K562 (cell line): ENCODE data around the gene MAPK8IP1. TPM values are rescaled to one million over a fixed set of nuclear protein-coding genes. Genes with fewer than 3 reads are reported as not detected.

ENCODE experiments used
- ARID4B ChIP-seq: sonication (generic); formaldehyde crosslinking; IDR thresholded peaks from 2 replicates; pipeline ENCODE4 v1.8.0; 2022; ENCODE audit warnings: mild to moderate bottlenecking, missing genetic modification reagents
- E2F6 ChIP-seq, 2 experiments: IDR thresholded peaks; 2 replicates each; pipeline ENCODE4 v1.6.1; 2011; ENCODE audit warnings: borderline replicate concordance in 1 of 2, control low read depth in 1 of 2, low read depth in 1 of 2, low read length in 1 of 2, mild to moderate bottlenecking in 1 of 2, mixed read lengths in 1 of 2, moderate library complexity in 1 of 2; ENCODE audit not compliant: insufficient read depth in 1 of 2, insufficient read length in 1 of 2, poor library complexity in 1 of 2, severe bottlenecking in 1 of 2; ENCODE audit errors: extremely low read depth in 1 of 2
- HDAC8 ChIP-seq: fragments of 450-650 bp; IDR thresholded peaks from 2 replicates; pipeline ENCODE4 v1.6.1; 2016; ENCODE audit warnings: mild to moderate bottlenecking, missing genetic modification characterization, moderate library complexity, missing compliant biosample characterization
- HEY1 ChIP-seq: fragments of 250-450 bp; sonication (Bioruptor Pico); IDR thresholded peaks from 2 replicates; pipeline ENCODE4 v1.5.0; 2020; ENCODE audit warnings: mild to moderate bottlenecking, moderate library complexity, borderline replicate concordance
- MYBL2 ChIP-seq, 2 experiments: fragments of 450-650 bp in 1 of 2; sonication (generic) in 1 of 2; formaldehyde crosslinking in 1 of 2; IDR thresholded peaks; 2 replicates each; pipeline versions ENCODE4 v1.6.1 to v1.8.1; 2017 to 2022; ENCODE audit warnings: borderline replicate concordance in 1 of 2, inconsistent platforms in 1 of 2, low read depth in 1 of 2, mild to moderate bottlenecking in 1 of 2, missing genetic modification reagents in 1 of 2, moderate library complexity in 1 of 2
- NFIC ChIP-seq: fragments of 450-650 bp; IDR thresholded peaks from 2 replicates; pipeline ENCODE4 v1.6.1; 2017; ENCODE audit warnings: mild to moderate bottlenecking, inconsistent platforms
- SMAD2 ChIP-seq: fragments of 150-350 bp; IDR thresholded peaks from 2 replicates; pipeline ENCODE4 v1.6.1; 2014; ENCODE audit warnings: low read depth, mild to moderate bottlenecking, low read length
- TSHZ1 ChIP-seq: fragments of 250-450 bp; sonication (Bioruptor Pico); IDR thresholded peaks from 2 replicates; pipeline ENCODE4 v1.4.0; 2020; ENCODE audit warnings: mild to moderate bottlenecking, moderate library complexity
- UBTF ChIP-seq, 2 experiments: IDR thresholded peaks; 2 replicates each; pipeline ENCODE4 v1.6.1; 2012; ENCODE audit warnings: improper control_type of control experiment in 2 of 2, low read depth in 2 of 2, low read length in 2 of 2, borderline replicate concordance in 1 of 2
- polyA plus RNA-seq, 8 experiments: library from polyadenylated mRNA; depleted of rRNA in 4 of 8; stranded (reverse) in 5 of 8; unstranded in 3 of 8; fragments of >200 nt; fragmentation: Nextera tagmentation in 2 of 8; fragmentation: Illumina TruSeq in 1 of 8; extraction: Ambion mirVana in 2 of 8; extraction: Trizol in 1 of 8; gene quantifications; 2 replicates each; pipeline versions ENCODE4 v1.2.1 to v1.2.3, GENCODE V29; 2011 to 2014; ENCODE audit warnings: inconsistent platforms in 1 of 8, missing spikeins in 1 of 8
- total RNA-seq, 7 experiments: library from RNA; depleted of rRNA in 6 of 7; stranded (reverse); fragments of >200 nt in 6 of 7; fragmentation: Illumina TruSeq in 2 of 7; extraction: Trizol in 2 of 7; gene quantifications; 2 replicates each; pipeline versions ENCODE4 v1.2.1 to v1.2.3, GENCODE V29; 2011 to 2021; ENCODE audit warnings: low replicate concordance in 1 of 7
- TF ChIP-seq, protein P1 (sequence below), 3 experiments: fragments of 200-800 bp in 1 of 3; sonication (Bioruptor generic) in 1 of 3; sonication (generic) in 1 of 3; formaldehyde crosslinking in 1 of 3; IDR thresholded peaks; 2 replicates each; pipeline versions ENCODE4 v1.6.1 to v1.8.0; 2016 to 2022; ENCODE audit warnings: mild to moderate bottlenecking in 2 of 3, missing compliant biosample characterization in 2 of 3, missing genetic modification characterization in 2 of 3, missing genetic modification reagents in 1 of 3

MAPK8IP1 gene
- total and polyA plus RNA-seq, 9 of the 15 experiments (the other 6 are each of a cell fraction or from before 2014, with no cell fraction given) = 0.13 to 6.9 (median 2.5) TPM

GRCh38 chr11:45846974-45847910 lies 38.2 kb upstream of the MAPK8IP1 start, which contains the start of gene CRY2 (continued):
- TF ChIP-seq E2F6 (IDR thresholded peaks at IDR 0.05; ENCODE audit: borderline replicate concordance in 1 of 2, extremely low read depth in 1 of 2, insufficient read depth in 1 of 2, insufficient read length in 1 of 2, low read depth in 1 of 2, low read length in 1 of 2, poor library complexity in 1 of 2, severe bottlenecking in 1 of 2) (peak; percentile 75 to 82), HEY1 (no peak), HDAC8 (no peak), MYBL2 (IDR thresholded peaks at IDR 0.05; ENCODE audit: low read depth) (no peak), MYBL2 (CRISPR knock-in tag; IDR thresholded peaks at IDR 0.05; ENCODE audit: borderline replicate concordance) (no peak), UBTF (IDR thresholded peaks at IDR 0.05; ENCODE audit: borderline replicate concordance in 1 of 2, low read depth in 2 of 2, low read length in 2 of 2) (peak; percentile 28 to 45; a peak in 1 of 4 replicates), TSHZ1 (CRISPR knock-in tag) (no peak), ARID4B (peak; percentile 93), NFIC (peak; percentile 92), SMAD2 (no peak)
- TF ChIP-seq, protein P1, sequence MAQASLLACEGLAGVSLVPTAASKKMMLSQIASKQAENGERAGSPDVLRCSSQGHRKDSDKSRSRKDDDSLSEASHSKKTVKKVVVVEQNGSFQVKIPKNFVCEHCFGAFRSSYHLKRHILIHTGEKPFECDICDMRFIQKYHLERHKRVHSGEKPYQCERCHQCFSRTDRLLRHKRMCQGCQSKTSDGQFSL (CRISPR knock-in tag; IDR thresholded peaks at IDR 0.05) = no peak; the same call in none of the 2 replicates
- TF ChIP-seq, protein P1 (tag; IDR thresholded peaks at IDR 0.05) = no peak
